NCI-H345 treated with DMSO at 0.1 percent for 48 hours (cell line): ENCODE data around the gene FBXW10B.
"Not testable (repeated sequence)": the region's sequence is repeated elsewhere in the genome, so short reads cannot be mapped to it uniquely, and the experiment has no call there.

Experiments used
- DNase-seq: peaks from one replicate; lab custom pipeline; 2025; ENCODE audit not compliant: unreplicated experiment; lab: John Stamatoyannopoulos, UW

The FBXW10B gene

DNA sequence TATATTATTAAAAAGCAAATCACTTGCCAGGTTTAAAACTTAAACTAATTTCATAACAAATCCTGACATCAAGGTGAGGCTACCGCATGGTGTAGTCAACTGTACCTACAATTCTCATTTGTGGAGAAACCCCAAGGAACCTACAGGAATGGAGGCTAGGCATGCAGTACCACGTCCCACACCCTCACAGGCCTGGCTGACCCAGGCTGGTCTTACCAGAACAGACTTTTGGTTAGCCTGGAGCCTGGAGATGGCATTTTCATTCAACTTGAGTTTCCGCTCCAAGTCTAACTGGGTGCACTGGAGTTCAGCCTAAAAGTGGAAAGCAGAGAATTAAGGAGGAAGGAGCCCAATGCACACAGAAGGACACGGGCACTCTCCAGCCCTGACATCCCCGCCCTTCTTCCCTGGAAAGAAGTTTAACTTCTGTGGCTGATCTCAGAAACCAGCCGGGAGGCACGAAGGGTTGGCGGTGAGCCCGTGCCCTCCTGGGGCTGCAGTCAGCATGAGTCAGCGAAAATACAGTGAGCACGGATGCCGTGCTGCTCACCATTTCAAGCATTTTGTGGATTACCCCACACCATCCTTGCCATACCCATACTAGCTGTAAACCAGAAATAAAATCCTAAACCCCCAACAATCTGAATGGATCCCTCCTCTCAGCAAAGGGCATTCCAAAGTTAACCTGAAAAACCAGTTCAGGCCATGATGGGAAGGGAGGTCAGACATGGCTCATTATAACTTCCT is 23.2 kb upstream of the FBXW10B start:
- DNase-seq = not testable (repeated sequence)

DNA sequence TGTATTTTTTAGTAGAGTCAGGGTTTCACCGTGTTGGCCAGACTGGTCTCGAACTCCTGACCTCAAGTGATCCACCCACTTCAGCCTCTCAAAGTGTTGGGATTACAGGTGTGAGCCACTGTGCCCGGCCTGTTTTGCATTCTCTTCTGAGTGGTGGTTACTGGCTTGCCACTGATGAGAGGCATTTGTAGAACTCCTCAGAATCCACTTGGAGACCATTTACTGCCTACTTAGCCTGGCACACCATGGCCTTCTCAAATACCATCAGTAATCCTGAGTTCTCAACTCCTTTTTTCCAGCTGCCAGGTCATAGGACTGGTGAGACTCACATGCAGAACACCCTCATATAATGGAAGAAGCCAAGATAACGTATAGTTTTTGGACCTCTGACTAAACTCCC is 22.5 kb upstream of the FBXW10B start:
- DNase-seq = not testable (repeated sequence)

DNA sequence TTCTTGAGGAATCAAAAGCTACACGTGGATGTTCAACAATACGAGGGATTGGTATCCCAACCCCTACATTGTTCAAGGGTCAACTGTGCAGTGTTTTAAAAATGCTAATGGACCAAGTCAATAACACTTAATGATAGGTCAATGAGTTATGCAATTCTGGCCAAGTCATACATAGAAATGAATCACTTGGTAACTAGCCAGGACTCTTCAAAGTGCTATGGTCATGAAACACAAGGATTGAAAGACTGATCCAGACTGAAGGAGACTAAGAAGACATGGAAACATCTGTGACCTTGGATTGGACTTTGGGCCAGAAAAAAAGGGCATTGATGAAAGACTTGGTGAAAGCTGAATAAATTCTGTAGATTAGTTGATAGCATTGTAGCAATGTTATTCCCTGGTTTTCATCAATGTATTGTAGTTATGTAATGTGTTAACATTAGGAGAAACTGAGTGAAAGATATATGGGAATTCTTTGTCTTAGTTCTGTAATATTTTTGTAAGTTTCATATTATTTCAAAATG is 11.5 kb upstream of the FBXW10B start:
- not testable (repeated sequence) for DNase-seq

DNA sequence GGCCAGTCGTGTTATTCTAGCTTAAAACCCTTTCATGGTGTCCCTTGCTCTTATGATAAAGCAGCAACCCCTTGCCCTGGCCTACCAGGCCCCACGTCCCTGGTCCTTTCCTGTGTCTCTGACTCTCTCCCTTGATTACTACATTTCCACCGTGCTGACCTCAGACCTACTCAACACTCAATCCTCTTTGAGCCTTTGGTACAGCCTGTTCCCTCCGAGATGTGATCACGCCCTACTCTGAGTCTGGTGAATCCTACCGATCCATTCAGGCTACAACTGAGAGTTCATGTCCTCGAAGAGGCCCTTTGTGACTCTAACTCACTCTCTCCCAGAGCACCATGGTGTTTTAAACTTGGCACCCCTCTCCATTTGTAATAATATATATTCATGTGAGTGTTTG is 10.5 kb upstream of the FBXW10B start:
- not testable (repeated sequence) for DNase-seq

DNA sequence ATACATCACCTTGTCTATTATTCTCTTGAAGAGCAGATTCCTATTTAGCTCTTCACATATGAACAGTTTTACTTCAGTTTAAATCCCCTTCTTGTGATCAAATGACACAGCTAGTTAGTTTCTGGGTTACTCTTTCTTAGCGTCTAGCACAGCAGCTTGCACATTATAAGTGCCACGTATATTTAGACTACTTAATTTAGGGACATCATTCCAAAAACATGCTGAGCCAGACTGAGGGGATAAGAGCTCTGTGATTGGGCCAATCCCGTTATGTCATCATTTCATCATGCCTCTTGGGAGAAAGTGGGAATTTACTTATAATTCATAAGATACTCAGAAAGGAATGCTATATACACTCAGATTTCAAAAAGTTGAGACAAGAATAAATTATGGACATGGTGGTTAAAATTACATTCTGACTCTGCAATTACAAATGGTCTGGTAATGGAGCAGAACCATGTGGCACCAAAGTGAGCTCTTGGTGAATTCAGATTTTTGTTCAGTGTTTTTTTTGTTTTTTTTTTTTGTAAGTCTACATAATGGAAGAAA is 4.2 kb upstream of the FBXW10B start:
- not testable (repeated sequence) for DNase-seq

DNA sequence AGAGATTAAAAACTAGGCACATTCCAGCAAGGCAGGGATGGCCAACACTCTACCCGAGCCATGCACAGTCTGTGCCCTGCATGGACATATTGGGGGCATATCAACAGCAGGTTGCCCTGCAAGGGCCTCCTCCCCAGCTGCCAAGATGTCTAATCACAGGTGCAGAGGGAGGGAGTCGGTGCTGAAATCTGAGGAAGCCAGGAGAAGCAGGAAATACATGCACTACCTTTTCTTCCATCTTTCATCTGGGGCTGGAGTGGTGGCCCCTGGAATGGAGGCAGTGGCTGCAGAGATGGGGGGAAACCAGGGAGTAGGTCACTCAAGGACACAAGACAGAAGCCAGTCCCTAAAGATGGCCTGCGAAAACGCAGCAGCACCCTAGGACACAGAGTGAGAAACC is 3.8 kb upstream of the FBXW10B start:
- not testable (repeated sequence) for DNase-seq

DNA sequence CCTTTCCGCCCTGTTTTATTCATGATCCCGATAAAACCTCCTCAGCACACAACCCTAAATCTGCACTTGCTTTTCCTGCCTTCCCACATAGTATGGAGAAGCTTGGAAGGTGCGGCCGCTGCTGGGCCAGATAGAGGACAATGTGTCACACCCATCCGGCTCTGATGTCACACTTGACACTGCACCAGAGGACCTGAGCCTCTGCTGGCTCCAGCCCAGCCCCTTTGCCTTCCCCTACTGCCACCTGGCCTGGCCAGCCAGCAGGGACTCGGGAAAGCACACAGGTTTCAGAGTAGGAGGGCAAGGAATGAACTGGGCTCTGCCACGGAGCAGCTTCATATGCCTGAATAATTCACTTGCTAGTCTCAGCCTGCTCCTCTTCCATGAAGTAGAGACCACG is 2.6 kb upstream of the FBXW10B start:
- DNase-seq = not testable (repeated sequence)

DNA sequence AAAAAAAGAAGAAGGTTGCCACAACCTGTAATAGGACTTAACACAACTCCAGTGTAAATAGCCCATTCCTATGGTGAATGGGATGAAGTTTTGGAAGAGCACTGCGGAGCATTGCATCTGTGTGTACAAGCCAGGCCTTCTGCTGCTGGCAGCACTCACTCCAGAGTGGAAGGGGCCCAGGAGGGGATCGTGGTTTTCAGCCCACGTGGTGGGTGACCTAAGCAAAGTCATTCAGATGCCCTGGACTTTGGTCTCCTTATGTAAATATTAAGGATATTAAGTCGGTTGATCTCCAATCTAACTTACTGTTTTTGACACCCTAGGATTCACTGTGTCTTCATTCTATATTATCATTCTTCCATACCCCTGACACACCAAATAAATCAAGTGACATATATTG is 2.7 kb downstream of the FBXW10B start:
- DNase-seq = not testable (repeated sequence)

DNA sequence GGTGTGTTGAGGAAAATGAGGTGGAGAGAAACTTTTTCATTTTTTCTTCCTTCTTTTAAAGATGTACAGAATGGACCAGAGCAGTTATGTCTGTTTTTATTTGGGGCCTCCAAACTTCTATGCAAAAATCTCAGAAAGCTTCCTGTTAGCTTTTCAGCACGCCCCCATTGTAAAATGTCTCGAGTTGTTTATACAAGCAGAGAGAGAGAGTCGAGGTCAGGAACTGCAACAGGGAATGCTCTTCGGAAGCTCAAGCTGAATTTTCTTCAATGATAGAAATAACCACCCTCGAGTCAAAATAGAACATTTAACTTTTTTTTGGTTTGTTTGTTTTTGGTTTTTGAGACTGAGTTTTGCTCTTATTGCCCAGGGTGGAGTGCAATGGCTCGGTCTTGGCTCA is 3.7 kb downstream of the FBXW10B start:
- not testable (repeated sequence) for DNase-seq

DNA sequence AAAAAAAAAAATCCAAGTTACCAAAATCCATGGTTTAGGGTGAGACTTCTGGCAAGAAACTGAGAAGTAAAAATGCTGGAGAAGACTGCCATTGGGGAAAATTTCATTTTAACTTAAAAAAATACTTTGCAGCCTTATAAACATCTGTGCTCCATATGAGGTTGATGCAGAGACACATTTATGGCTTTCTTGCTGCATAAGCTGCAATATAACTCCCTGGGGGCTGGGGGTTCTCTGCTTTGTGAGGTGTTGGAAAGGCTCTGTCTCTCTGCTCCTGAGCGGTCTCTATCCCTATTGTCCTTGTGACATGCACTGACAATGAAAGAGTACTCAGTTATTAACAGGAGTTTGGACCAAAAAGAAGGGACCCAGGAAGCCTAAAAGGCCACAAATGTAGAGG is 6.4 kb downstream of the FBXW10B start:
- DNase-seq = not testable (repeated sequence)

DNA sequence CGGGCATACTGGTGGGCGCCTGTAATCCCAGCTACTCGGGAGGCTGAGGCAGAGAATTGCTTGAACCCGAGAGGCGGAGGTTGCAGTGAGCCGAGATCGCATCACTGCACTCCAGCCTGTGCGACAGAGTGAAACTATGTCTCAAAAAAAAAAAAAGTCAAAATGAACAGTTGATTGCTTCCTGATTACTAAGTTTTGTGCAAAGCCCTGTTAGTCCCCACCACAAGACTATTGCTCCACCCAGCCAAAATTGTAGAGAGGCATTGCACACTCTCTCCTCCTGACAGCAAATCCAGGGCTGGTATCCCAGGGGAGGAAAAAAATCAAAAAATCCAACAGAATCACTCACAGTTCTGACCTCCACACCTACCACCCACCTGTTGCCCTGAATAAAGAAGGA is 26.5 kb downstream of the FBXW10B start:
- not testable (repeated sequence) for DNase-seq

DNA sequence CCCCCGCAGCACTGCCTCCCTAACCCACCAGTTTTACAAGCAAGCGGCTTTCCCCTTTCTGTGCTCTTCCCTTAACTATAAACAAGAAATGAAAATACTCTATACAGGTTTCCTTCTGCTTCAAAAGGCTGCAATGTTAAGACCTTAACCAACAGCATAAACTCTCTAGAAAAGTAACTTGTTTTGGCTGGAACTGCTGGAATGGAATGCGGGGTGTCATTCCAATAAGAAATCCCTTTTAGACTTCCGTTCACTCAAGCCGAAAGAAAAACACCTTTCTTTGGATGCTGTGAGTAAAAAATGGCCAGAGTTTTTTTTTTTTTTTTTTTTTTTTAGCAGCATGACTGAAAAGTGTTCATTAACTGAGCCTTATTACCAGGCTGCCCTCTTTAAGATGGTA is 27.5 kb downstream of the FBXW10B start:
- not testable (repeated sequence) for DNase-seq

DNA sequence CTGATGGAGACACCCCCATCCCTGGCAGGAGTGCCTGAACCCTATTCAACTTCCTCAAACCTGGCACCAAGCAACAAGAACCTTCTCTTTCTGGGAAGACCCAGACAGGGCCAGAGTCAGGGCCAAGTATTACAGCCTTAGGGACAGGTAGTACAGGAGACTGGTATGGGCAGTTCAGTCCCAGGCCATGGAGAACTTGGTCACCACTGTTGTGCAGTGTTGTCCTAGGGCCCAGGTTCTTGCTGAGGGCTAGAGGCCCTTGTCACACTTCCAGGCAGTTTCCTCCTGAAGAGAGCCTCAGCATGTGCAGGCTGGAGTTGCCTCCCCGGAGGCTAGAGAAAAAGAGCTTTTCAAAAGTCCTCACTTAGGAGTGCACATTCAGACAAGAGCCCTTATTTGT is 28.7 kb downstream of the FBXW10B start:
- DNase-seq = not testable (repeated sequence)

DNA sequence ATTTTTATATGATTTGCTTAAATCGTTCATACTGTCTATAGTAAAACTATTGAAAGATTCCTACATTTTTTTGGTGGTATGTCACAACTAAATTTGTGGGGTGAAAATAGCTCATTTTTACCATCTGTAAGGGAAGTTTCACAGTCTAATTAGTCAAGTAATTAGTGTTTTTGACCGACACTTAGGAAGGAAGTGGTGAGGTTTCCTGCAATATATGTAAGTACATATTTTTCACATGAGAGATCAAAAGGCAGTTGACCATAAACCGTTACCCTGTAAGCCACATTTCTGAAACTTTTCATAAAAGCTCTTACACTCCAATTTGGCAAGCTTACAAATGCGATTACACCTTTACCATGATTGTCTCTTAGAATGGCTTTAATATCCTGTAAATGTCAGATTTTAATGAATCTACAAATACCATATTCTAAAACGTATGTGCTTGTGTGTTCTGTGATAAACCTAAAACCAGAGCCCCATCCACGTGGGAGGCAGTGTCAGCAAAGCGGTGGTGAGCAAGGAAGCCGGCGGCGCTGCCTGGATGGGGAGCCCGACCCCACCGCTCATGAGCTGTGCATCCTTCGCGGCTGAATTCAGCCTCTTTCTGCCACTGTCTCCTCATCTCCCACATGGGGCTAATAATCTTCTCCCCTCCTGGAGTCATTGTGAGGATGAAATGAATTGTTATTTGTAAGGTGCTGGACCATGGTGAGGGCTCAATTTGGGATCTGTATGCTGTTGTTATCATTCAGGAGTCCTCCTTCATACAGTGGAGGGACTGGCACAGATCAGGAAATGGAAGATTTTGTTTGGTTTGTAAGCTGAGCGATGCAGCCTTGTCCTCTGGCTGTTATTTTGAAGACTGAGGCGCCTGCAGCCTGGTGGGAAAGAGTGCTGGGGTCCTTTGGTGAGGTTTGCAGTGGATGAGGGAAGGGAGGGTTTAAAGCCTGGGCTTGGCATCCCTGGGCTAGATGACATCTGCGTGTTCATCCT is 29.7 kb downstream of the FBXW10B start:
- DNase-seq = not testable (repeated sequence)

DNA sequence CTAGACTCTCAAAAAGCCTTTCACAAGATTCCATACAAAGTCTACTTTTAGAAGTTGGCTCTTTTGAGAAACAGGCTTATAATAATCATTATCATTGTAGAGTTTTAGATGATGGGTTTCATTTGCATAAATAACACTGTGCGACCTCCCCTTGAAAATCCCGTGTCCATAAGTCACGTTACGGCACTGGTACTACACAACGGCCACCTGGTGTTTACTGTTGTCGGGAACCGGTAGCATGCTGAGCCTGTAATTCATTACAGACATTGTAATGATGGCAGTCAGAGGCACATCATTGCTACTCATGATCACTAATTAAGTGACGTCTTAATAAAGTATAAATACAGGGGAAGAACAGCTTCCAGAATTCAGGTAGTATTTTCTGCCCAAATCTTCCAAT is 31.5 kb downstream of the FBXW10B start:
- DNase-seq = peak; percentile 6

DNA sequence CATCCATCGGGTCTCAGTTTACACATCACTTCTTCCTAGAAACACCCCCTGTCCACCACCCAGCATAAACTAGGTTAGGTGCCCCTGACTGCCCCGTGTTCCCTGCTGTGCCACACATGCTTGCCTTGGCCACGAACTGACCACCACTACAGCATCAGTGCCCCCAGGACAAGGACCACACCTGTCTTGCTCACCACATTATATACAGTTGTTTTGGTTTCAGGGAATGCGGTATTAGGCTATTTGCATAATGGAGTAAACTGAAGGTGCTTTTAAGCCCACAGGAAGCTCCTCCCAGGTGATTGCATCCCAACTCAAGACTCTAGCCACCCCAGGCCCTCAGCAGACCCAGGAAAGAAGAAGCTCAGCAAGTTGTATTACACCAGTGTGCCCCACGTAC is 36.2 kb downstream of the FBXW10B start:
- DNase-seq = not testable (repeated sequence)

DNA sequence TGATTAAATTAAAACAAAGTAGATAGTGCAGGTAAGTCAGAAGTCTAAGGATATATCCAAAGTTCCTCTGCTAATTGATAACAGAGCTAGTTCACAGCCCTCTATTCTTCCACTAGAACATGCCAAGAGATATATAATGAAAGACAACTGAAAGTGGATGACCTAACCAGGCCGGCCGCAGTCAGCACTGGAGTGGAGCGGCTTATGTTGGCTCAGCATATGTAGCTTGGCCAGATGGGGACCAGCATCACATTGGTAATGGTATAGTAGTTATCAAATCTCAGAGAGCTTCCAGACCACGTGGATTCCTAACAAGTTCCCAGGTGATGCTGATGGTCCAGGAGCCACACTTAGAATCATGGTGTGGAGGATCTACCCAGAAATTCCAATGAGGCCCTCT is 38.0 kb downstream of the FBXW10B start:
- not testable (repeated sequence) for DNase-seq

DNA sequence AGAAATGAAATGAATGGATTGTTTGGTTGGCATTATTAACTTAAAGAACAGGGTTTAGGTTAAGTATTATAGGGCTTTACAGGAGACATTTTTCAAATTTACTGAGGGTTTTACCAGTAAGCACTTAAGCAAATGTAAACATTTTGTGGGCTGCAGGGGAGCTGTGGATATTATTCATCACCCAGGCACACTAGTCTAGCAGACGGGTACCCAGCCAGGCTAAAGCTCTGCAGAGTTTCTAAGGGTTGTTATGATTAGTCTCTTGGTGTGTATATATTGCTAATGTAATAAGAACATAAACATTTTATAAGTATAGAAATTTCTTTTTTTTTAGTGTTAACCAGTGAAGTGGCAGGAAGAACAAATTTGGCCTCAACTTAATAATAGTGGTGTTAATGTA is 42.7 kb downstream of the FBXW10B start:
- not testable (repeated sequence) for DNase-seq

DNA sequence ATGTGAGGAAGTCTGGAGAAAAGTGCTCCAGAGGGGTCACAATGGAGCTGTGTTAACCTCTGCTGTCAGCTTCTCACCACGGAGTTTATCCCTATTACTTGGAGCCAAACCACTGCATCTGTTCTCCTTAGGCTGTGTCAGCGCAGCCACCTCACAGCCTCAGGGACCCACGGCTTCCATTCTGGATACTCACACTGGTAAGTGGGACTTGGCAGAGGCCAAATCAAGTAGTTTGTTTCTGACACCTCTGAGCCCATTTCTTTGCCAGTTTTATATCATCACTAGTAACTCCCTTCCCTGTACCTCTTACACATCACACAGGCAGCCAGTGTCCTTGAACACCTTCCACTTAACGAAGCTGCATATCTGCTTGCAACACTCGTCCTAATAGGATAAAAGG is 44.8 kb downstream of the FBXW10B start:
- DNase-seq = not testable (repeated sequence)

DNA sequence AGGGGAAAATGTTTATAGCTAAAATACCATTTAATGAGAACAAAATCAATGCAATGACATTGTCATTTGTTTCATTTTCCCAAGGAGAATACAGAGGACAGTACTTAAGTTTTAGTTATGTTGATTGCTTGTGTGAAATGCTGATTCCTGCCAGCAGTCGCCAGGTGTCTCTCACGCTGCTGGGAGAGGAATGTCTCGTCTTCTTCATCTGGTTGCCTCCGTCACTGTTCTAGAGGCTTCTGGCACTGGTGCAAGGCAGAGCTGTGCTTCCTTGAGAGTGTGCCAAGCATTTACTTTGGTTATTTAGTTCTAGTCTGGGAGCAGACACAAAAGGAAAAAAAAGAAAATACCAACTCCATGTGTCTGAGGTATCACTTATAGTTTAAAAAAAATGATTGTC is 45.6 kb downstream of the FBXW10B start:
- DNase-seq = not testable (repeated sequence)
